Measurements from ENCODE around the gene PTPRG.

Gene PTPRG

DNA sequence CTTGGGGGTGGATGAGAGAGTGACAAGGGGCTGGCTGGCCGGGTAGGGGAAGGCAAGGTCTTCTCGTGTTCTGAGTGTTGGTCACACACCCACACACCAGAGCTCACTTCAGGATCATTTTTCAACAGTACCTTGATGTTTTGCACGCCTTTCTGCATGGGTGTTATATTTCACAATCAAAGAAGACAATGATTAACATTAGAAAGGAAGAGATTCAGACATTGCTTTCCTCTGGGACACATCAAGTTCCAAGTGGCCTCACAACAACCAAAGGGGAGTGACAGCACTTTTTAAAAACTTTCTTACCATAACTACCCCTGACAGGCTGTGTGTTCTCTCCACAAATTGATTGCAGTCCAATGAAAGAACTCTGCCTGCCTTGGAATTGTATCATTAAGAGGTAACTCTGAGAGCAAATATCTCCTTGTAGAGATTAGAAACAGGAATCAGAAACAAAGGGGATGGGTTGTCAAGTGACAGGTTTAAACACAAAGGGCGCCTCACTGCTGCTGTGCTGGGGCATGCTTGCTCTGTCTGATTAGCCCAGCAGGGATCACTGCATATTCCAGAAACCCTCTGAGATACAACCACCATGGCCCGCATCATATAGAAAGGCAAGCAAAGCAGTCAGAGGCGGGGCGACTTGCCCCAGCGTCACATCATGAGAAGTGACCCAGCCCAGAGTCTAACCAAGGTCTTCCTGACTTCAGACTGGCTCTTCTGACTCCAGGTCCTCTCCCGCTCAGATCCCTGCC lies 581.1 kb downstream of the PTPRG start:
- no peak for DNase-seq

DNA sequence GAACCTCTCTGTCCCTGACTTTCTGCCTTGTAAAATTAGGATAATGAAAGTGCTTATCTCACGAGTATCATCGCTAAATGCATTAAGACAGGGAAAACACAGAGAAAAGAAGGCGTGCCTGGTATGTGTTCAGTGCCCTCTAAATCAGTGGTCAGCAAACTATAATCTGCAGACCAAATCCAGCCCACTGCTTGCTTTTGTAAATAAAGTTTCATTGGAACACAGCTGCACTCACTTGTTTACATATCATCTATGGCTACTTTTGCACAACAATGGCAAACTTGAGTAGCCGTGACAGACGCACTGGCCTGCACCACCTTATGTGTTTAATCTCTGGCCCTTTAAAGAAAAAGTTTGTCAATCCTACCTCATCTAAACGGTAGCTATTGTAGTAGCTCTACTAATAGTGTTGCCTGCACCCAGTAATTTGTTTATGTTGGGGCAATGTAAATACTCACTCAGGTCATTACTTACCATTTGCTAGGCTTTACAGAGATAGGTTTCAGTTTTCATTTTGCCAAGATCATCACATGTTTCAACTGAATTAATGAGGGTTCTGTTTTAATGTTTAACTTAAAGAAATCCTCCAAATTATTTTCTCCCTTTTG lies 582.6 kb downstream of the PTPRG start:
- no peak for DNase-seq

DNA sequence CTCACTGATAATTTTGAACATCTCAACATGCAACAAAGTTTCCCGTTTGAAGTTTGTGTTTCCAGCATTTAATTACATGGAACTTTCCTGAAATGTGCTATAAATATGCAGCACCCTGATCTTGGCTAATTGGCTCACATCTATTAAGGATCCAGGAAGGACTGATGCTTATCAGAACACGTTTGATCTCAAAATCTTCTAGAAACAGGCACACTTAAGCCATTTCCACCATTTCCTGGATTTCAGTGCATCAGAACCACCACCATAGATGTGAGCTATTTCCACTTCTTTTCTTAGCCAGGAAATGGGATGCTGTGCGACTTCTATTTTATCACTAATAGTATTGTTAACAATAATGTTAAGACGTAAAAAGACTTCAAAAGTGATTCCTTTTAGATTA lies 583.1 kb downstream of the PTPRG start:
- no peak for DNase-seq

DNA sequence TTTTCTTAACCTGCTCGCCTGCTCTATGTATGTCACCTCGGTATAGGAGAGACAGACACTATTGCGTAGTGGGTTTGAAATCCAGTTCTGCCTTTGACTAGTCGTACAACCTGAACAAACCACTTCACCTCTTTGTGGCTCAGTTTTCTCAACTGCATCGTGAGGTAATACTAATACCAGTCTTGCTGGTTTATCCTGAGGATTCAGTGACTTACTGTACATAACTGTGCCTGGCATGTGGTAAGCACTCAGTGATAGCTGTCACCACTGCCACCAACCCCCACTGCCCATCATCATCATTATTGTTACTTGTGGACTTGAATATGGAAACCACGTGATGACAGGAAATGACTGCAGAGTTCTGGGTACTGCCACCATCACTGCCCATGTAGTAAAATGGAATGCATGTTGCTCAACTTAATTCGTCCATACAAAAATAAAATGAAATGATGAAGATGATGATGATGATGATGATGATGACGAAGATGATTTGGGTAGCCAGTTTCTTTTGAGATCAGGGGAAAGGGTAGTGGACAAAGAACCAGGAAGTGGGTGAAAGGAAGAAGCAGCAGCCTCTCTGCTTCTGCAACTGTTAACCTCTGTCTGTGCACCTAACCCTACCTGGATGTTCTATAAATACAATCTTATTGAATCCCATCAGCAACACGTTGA lies 583.9 kb downstream of the PTPRG start:
- no peak for DNase-seq

DNA sequence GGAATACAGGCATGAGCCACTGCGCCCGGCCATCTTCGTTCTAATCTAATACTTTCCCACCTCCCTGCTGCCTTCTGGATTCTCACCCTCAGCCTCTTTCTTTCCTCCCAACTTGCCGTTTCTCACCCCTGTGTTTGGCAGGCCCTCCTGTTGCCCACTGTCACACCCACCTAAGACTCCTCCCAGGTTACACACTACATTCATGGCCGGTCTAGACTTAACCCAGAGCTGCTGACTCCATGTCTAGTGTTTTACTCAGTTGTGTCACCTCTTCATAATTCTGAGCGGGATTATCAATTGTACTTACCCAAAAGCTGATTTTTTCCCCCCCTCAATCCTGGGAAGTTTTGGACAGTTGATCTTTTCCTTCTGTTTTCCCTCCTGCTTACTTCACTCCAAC lies 588.2 kb downstream of the PTPRG start:
- no peak for DNase-seq

DNA sequence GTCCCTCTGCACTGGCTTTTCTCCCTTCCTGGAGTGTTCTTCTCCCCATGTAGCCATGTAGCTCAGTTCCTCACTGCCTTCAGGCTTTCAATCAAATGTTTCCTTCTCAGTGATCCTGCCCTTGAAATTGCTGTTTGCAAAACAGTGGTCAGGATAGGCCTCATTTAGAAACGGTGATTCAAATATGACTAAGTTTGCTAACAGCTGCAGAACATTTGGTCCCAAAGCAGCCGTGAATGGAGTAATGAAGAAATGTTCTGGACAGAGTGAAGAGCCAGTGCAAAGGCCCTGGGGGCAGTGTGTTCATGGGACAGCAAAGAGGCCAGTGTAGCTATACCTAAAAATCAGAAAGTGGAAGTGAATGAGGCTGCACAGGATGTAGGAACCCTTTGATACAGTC lies 588.6 kb downstream of the PTPRG start:
- no peak for DNase-seq

DNA sequence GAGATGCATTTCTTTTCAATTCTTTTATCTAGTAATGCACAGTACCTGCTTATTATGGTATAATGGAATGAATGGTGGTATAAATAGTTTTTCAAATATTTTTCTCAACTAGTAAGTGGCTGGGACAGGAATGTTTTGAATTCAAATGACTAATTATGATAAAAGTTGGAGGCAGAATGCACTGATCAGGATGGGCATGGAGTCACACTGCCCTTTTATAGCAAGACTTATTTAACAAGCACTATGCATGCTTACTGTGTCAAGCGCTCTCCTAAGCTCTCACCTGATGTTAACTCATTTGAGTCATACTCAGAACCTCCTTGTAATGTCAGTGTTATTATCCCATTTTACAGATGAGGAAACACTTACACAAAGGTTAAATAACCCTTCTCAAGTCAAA lies 590.2 kb downstream of the PTPRG start:
- no peak for DNase-seq

DNA sequence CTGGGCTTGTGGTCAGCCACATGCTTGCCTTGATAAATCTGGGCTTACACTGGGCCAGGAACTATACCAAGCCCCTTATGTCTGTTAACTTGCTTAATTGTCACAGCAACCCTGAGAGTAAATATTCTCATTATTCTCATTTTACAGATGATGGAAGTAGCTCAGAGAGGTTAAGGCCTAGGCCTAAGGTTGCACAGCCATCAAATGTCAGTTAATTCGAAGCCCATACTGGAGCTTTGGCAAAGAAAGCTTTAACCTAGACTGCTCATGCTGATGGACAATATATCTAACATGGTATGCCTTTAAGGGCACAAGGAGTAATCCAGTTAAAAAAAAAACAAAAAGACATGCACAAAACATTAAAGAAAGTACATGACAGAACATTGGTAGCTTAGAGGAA lies 591.9 kb downstream of the PTPRG start:
- DNase-seq, result no peak

DNA sequence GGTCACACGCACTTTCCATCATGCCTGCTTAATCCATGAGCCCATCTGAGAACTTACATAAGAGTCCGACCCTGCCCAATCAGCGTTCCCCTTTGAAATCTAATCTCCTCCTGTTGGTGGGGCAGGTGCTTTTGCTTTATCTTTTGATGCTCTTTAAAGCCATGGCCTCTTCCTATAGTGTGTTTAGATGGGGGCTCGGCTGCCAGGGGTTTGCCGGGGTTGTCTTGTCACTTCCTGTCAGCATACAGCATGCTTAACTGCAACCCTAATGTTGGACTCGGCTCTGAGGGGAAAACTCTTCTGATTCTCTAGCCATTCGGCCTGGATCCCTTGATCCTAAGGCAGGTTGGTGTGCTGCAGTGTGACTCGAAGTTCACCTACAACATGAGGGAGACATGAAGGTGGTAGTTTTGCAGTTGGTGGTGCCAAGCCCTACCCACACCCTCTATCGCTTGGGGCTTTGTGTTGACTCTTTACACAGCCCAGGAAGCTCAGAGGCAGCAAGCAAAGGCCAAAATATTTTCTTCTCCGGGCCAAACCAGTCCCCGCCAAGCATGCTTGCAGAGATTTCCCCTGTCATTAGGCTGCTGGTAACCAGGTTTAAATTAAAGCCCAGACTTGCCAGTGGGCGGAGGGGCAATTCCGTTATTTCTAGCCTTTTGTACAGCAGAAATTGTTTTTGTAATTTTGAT lies 593.2 kb downstream of the PTPRG start:
- DNase-seq, result no peak

DNA sequence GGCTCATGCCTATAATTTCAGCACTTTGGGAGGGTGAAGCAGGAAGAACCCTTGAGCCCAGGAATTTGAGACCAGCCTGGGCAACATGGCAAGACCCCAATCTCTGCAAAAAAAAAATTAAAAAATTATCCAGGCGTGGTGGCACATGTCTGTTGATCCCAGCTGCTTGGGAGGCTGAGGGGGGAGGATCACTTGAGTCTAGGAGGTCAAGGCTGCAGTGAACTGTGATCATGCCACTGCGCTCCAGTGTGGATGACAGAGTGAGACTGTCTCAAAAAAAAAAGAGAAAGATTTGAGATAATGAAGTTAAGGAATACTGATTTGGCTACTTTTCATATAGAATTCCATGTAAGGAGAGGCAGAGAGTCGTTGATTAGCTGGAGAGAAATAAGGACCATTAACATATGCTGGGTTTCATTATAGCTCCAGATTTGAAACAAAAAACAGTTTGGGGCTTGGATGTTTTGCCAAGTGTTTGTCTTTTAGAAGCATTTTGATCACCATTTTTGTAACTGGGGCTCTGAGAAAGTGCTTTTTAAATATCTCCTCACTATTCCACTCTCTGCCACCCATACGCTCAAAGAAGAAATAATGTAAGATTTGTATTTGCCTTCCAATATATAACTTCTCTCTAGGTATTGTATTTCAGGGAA lies 597.8 kb downstream of the PTPRG start:
- DNase-seq, result no peak

DNA sequence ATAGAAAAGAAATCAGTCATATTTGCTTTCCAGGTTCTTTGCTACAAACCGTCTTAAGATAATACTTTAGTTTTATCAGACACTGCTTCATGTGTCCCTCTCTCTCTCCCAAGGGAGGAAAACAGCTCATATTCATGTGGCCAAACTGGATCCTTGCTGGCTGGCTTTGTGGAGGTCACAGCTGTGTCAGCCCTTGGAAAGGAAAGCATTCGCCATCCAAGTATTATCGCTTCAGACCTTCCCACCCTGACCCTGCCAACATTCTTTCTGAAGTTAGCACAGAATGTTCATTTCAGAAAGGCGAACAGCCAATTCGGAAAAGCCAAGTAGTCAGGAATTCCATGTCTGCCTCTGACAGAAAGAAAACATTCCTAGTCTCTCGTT lies 598.3 kb downstream of the PTPRG start:
- no peak for DNase-seq

DNA sequence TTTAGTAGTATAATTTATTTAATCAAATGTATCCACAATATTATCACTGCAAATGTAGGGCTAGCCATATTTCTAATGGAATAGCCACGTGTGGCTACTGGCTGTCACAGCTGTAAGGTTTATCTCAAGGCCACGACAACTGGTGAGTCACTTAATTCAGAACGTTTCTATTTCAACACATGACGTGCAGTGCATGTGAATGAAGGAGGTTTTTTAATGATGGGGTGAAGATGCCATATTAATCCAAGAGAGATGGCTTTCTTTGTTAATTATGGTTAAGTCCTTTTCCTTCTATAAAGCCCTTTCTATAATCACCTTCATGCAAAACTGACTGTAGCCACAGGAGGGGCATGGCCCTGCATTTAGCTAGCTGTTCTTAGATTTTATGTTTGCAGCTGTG lies 600.0 kb downstream of the PTPRG start:
- DNase-seq, result no peak

DNA sequence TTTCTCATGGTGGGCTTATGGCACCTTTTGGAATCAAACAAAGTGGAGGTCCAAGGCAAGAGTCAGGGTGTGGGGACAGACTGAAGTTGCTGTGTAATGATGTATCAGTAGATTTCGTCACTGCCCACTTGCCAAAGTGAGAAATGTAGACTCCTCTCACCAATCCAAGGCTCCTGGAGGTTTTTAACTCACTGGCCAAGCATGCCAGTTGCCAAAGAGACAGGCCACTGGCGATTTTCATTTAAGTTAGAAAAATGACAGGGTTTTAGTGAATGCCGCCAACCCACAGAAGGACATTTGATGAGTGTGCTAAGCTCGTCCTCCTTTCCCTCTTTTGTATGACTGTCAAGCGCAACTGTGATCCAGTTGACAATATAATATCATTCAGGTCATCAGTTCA lies 602.8 kb downstream of the PTPRG start:
- no peak for DNase-seq

DNA sequence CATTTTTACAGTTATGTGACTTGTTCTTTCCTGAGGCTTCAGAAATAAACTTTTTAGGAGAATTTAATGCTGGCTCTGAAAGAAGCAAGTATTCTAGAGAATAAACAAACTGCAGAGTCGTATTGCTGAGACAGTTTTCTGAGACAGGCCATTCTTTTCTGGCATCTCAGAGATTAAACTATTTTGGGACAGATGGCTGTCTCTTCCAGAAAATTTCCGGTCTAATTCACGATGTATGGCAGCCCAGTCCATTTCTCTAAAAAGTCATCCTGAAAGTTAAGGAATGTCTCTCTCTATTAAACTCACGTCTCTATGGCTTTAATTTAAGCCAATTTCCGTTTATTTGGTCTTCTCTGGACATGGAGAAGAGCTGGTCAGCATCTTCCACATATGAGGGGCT lies 603.4 kb downstream of the PTPRG start:
- no peak for DNase-seq

DNA sequence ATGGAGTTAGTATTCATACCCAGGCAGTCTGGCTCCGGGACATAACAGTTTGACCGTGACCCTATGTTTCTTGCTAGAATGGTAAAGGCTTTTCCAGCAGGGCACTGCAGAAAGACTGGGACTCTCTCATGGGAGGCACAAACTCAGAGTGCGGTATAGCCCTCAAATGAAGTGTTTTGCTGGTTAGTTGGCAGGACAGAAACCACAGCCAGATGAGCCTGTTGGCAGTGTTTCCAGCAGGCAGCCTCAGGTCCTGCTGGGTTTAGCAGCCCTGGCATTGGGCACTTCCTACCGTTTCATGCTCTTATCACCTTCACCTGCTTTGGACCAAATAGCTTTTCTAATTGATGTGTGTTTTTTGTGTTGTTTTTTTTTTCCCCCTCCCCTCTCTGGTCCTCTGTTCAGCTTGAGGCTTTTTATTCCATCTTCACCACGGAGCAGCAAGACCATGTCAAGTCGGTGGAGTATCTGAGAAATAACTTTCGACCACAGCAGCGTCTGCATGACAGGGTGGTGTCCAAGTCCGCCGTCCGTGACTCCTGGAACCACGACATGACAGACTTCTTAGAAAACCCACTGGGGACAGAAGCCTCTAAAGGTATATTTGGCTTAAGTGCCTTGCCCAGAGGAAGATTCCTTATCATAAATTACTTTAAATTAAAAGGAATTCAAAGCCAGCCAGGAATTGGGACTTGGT lies 606.3 kb downstream of the PTPRG start:
- no peak for DNase-seq

DNA sequence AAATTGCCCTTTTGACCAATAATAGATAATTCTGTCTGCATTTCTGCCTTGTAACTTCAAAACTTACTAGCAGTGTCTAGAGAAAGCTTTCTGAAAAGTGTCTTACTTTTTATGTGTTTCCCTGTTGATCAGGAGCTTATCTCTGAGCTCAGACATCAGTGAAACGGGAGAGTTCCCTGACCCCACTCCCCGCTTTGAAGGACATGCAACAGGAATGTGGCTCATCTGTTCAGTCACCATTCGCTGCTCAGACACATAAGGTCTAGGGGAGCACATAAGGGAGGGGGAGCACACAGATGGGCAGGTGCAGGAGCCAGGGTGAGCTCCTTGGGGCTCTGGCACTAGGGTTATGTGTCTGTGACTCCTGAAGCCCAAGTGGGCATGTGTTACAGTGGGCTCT lies 607.0 kb downstream of the PTPRG start:
- DNase-seq, result no peak

DNA sequence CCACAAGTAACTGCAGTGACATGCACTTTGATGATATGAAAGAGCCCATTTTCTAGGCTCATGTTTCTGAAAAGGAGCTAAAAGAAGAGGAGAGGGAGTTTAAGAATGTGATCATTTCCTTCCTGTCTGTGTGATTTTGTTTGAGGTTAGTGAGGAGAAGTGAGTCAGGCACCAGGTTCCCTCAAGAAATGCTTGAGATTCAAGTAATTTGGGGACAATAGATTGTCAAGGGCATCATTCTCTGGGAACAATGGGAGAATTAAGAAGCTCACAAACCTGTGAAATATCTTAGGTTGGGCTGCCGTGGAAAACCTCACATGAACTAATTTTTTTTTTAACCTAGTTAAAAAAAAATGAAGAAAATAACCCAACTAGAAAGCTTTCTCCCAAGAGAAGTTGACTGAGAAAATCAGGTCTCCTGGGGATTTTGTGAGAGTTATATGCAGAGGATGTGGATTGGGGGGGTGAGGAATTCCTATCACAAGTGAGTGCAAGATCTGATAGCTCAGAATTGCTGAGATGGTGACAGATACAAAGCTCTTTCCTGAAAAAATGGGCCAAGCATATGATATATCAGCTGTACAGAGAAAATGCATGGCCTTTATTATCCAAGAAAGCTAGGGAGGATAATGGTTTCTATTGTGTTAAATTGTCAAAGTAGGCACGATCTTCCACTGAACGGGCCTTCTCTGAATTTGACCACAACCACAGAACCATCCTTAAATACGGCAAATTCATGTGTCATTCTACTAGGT lies 608.7 kb downstream of the PTPRG start:
- no peak for DNase-seq

DNA sequence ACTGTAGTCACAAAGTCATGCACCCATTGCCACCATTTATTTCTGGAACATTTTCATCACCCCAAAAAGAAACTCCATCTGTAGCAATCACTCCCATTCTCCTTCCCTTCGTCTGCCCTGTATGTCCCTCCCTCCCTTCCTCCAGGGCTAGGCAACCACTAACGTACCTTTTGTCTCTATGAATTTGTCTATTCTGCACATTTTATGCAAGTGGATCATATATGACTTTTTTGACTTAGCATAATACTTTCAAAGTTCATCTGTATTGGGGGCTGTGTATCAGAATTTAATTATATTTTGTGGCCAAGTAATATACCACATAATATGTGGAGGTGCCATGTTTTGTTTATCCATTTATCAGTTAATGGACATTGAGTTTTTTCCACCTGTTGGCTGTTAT lies 610.4 kb downstream of the PTPRG start:
- no peak for DNase-seq

DNA sequence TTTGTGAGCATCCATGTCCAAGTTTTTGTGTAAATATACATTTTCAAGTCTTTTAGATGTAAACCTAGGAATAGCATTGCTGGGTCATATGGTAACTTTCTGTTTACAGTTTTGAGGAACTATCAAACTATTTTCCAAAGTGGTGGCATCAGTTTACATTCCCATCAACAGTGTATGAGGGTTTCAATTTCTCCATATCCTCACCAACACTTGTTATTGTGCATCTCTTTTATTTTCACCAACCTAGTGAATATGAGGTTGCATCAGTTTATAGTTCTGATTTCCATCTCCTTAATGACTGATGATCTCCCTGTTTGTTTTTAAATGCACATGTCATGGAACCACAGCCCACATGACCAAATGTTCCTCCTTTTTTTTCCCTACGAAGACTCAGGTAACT lies 610.8 kb downstream of the PTPRG start:
- no peak for DNase-seq

DNA sequence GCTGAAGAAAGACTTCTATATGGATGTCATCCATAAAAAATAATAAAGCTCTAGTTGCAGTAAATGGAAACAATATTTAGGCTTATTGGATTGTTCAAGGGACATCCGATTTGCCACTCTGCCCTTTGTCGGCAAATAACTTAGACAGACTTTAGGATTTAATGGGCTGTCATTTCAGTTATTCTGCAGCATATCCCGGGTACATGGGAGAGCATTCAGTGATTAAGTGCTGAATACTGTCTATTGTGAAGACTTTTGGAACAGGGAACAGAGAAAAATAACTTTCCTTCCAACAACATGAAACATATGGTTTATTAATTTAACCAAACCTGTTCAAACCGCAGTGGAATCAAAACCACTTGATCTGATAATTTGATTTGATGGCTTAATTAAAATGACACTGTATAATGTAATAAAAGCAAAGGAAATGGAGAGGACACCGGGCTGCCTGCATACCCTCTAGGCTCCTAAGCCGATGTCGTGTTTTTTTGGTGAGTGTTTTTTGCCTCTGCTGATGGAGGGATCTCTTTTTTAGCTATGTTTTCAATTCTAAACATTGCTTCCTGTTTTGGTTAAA lies 612.7 kb downstream of the PTPRG start:
- no peak for DNase-seq

DNA sequence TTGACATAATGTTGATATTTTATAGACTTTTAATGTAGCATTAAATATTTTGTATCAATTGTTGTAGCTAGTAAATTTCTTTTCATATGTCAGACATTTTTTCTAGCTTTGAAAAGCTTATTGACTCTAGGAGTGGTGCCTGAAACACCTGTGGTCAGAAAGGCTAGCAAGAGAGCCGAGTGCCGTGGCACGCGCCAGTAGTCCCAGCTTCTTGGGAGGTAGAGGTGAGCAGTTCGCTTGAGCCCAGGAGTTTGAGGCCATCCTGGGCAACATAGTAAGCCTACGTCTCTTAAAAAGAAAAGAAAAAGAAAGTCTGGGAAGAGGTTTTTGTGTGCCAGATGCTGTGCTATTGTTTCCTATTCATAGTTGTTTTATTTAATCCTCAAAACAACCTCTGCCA lies 613.8 kb downstream of the PTPRG start:
- DNase-seq, result no peak

DNA sequence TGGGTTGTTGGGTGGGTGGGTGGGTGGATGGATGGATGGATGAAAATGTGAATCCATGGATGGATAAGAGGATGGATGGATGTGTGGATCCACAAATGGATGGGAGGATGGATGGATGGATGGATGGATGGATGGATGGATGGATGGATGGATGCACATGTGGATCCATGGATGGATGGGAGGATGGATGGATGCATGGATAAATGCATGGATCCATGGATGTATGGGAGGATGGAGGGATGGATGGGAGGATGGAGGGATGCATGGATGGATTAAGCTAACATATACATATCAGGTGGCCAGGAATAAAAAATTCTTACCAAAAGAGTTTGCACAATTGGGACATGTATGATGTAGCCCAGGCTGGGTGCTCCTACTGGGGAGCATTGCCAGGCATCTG lies 616.7 kb downstream of the PTPRG start:
- DNase-seq, result no peak

All from effector CD8-positive, alpha-beta T cell (primary cell).